GM20000 (cell line): Measurements from ENCODE around the gene ANKH.
A peak's percentile ranks its signal among the peaks of the same experiment; 100 is the strongest.
"Not testable (repeated sequence)": the region's sequence is repeated elsewhere in the genome, so short reads cannot be mapped to it uniquely, and the experiment has no call there.

ENCODE experiments used
- DNase-seq: peaks from one replicate; pipeline ENCODE4 v3.0.0; 2012; ENCODE audit warnings: low spot score
- CTCF ChIP-seq: IDR thresholded peaks from 2 replicates; pipeline ENCODE4 v1.5.1; 2012; ENCODE audit warnings: mild to moderate bottlenecking, control low read depth; ENCODE audit errors: extremely low read depth, missing control alignments

ANKH gene

GRCh38 chr5:14871214-14872069 lies at the start of gene ANKH:
TSS of gene ANKH (minus strand) at chr5:14871778. CDS start at chr5:14871447, 331 bp downstream.
- TF ChIP-seq CTCF, result peak; percentile 82
- DNase-seq, result peak; percentile 95

DNA sequence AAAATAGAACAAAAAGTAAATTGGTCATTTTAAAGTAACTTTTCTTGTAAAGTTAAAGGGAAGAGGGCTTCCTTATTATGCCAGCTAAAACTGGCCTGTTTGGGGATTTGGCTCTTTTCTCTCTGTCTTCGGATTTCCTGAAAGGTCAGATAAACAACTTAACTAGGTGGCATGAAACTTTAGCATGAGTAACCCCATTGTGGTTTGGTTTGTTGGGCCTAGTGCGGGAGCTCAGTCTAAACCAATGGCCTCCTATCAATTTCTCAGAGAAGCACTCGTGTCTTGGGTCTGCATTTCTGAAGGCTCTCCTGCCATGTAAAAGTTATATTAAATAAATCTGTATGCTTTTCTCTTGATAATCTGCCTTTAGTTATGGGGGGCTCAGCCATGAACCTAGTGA lies 48.5 kb upstream of the ANKH start:
- DNase-seq, result no peak
- no peak for TF ChIP-seq CTCF

DNA sequence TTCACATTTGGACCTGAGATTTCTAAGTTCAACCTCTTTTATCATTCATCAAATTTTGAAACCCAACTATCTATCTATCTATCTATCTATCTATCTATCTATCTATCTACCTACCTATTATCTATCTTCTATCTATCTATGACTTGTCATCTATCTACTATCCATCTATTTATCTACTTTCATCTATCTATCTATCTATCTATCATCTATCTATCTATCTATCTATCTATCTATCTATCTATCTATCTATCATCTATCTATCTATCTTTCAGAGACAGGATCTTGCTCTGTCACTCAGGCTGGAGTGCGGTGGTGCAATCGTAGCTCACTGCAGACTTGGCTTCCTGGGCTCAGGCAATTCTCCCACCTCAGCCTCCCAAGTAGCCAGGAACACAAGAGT lies 47.5 kb upstream of the ANKH start:
- DNase-seq, result not testable (repeated sequence)

- DNase-seq, result no peak
- no peak for TF ChIP-seq CTCF
These were observed 46.1 kb upstream of the ANKH start for GRCh38 chr5:14917719-14918118.

- TF ChIP-seq CTCF, result no peak
- no peak for DNase-seq
These were observed 43.8 kb upstream of the ANKH start for GRCh38 chr5:14915291-14915952.

- DNase-seq, result no peak
- TF ChIP-seq CTCF, result no peak
These were observed 43.2 kb upstream of the ANKH start for GRCh38 chr5:14914623-14915260.

DNA sequence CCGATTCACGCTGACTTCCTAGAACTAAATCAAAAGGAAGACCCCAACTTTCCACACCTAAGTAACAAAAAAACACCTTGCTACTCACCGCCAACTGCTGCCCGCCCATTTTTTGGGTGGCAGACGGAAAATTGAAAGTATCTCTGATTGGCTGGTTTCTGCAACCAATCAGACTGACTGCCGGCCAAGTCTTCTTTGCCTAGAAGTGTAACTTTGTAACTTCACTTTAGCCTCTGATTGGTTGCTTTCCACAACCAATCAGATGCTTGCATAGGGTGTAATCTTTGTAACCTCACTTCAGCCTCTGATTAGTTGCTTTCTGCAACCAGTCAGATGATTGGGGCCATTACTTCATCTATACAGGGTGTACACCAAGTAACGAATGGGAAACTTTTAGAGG lies 42.6 kb upstream of the ANKH start:
- TF ChIP-seq CTCF, result no peak
- no peak for DNase-seq
